ENCODE data around the gene TRIM41. TPM values are rescaled to one million over a fixed set of nuclear protein-coding genes. Genes with fewer than 3 reads are reported as not detected.

The TRIM41 gene
- total RNA-seq, 1 experiment from 2014 or later, result 34.2 TPM

GRCh38 chr5:181265092-181265671 is 42.1 kb downstream of the TRIM41 start:
- Histone ChIP-seq H3K9me3 (ENCODE audit: control insufficient read depth, low read depth, low read length) (no peaks in the 10 kb centered on the region), H3T11ph (ENCODE audit: low read length) (no peak overlapping the region), H2BK12ac (ENCODE audit: insufficient read length, low read depth, low read length) (no peak overlapping the region), H3K27ac (ENCODE audit: insufficient read length, low read depth, low read length) (no peak overlapping the region), H3K23me2 (ENCODE audit: insufficient read length, low read depth, low read length, poor library complexity, severe bottlenecking) (peaks cover 10% of the 10 kb centered on the region), H3K18ac (ENCODE audit: insufficient read length, low read depth, low read length) (no peak overlapping the region), H4K8ac (replicated peaks; ENCODE audit: insufficient read length, low read depth, low read length) (no peak overlapping the region), H2AK5ac (ENCODE audit: insufficient read length, low read length) (no peak overlapping the region), H2BK5ac (ENCODE audit: insufficient read length, low read length) (no peak overlapping the region), H3K4me2 (ENCODE audit: insufficient read depth, insufficient read length, low read length) (no peak overlapping the region), H3K9ac (ENCODE audit: extremely low read depth, insufficient read length, low read length) (no peak overlapping the region), H3K79me1 (ENCODE audit: insufficient read depth, low read depth, low read length, poor library complexity, severe bottlenecking) (peaks cover 4% of the 10 kb centered on the region), H4K5ac (ENCODE audit: insufficient read length, low read depth, low read length) (no peak overlapping the region), H2BK15ac (ENCODE audit: low read depth, low read length) (no peak overlapping the region), H3K56ac (ENCODE audit: insufficient read length, low read depth, low read length) (no peak overlapping the region), H4K20me1 (ENCODE audit: control insufficient read depth, insufficient read depth, insufficient read length) (no peaks in the 10 kb centered on the region), H3K14ac (ENCODE audit: insufficient read depth, low read length) (no peak overlapping the region), H4K91ac (ENCODE audit: insufficient read length, low read depth, low read length) (no peak overlapping the region), H3K27me3 (ENCODE audit: insufficient read depth, low read length) (no peaks in the 10 kb centered on the region), H3K4me1 (ENCODE audit: insufficient read depth, low read length) (peaks cover 2% of the 10 kb centered on the region; the same call in 1 of the 2 replicates), H3K79me2 (ENCODE audit: insufficient read depth, low read length) (peaks cover 2% of the 10 kb centered on the region; the same call in 1 of the 2 replicates), H2AFZ (ENCODE audit: low read length) (no peak overlapping the region), H2BK20ac (ENCODE audit: low read depth, low read length, poor library complexity, severe bottlenecking) (no peak overlapping the region), H2BK120ac (ENCODE audit: low read depth, low read length, poor library complexity, severe bottlenecking) (no peak overlapping the region), H3K4ac (ENCODE audit: low read depth, low read length) (no peak overlapping the region), H3K23ac (ENCODE audit: insufficient read length, low read depth, low read length) (no peak overlapping the region)
- Mint-ChIP-seq H3K4me3 (no peak overlapping the region; a peak in 1 of 5 replicates), H3K27me3 (ENCODE audit: low read depth) (no peaks in the 10 kb centered on the region), H3K4me1 (peaks cover 22 to 32% of the 10 kb centered on the region in 2 experiments), H3K9me3 (no peaks in the 10 kb centered on the region), H3K36me3 (ENCODE audit: insufficient read depth in 1 of 3, low read depth in 3 of 3) (peaks cover 9 to 14% (median 10%) of the 10 kb centered on the region in 3 experiments; a peak in 6 of 7 replicates), H3K27ac (peak overlapping the region in 1 of 3 experiments; percentile 75; a peak in 1 of 7 replicates)
- TF ChIP-seq CTCF (conservative IDR thresholded peaks at IDR 0.05), result no peak
- DNase-seq, result no peak
- WGBS (ENCODE audit: extremely low coverage, insufficient read length, low lambda C conversion rate), result no CpG with 5 or more reads among the region's 18 CpGs

All from H9 (cell line).